Heart right ventricle (tissue), 16 donors: ENCODE data around the gene CNTNAP1. TPM values are rescaled to one million over a fixed set of nuclear protein-coding genes. Genes with fewer than 3 reads are reported as not detected.

ENCODE experiments used
- ATAC-seq, 8 donors: fragments of 200-7000 bp; cut with Tn5 transposase; one replicate each; pipeline ENCODE4 v1.9.1; 2020; ENCODE audit warnings: mild to moderate bottlenecking in 8 of 8, moderate library complexity in 8 of 8, moderate number of reproducible peaks in 1 of 8
- DNase-seq, 2 donors: peaks; one replicate each; pipeline ENCODE4 v3.0.0-alpha.2; 2020
- H3K27ac ChIP-seq, 10 donors: fragments of 200-600 bp; sonication (generic) in 2 of 10; one replicate each; pipeline versions ENCODE4 v1.5.0 to v1.8.0; 2020 to 2022; ENCODE audit warnings: mild to moderate bottlenecking in 3 of 10
- H3K27me3 ChIP-seq, 7 donors: fragments of 200-600 bp; one replicate each; pipeline ENCODE4 v1.8.0; 2021 to 2022; ENCODE audit warnings: mild to moderate bottlenecking in 2 of 7
- H3K36me3 ChIP-seq, 9 donors: fragments of 200-600 bp; sonication (generic) in 1 of 9; one replicate each; pipeline versions ENCODE4 v1.5.0 to v1.8.0; 2020 to 2022; ENCODE audit warnings: mild to moderate bottlenecking in 2 of 9
- H3K4me1 ChIP-seq, 9 donors: fragments of 200-600 bp; sonication (generic) in 1 of 9; one replicate each; pipeline versions ENCODE4 v1.5.0 to v1.8.0; 2020 to 2022; ENCODE audit warnings: mild to moderate bottlenecking in 4 of 9
- H3K4me3 ChIP-seq, 10 donors: fragments of 200-600 bp; sonication (generic) in 2 of 10; one replicate each; pipeline versions ENCODE4 v1.5.0 to v1.8.0; 2020 to 2022; ENCODE audit warnings: mild to moderate bottlenecking in 7 of 10, moderate library complexity in 2 of 10
- H3K9me3 ChIP-seq, 11 donors: fragments of 200-600 bp in 10 of 11; sonication (generic) in 2 of 11; one replicate each; pipeline versions ENCODE4 v1.5.0 to v1.8.0; 2013 to 2022; ENCODE audit warnings: mild to moderate bottlenecking in 2 of 11, control low read depth in 1 of 11, moderate library complexity in 1 of 11
- CTCF ChIP-seq, 9 donors: fragments of 200-600 bp; sonication (generic) in 2 of 9; IDR thresholded peaks; one replicate each; pipeline versions ENCODE4 v1.5.0 to v1.8.0; 2021 to 2022; ENCODE audit warnings: antibody characterized with exemption in 9 of 9, mild to moderate bottlenecking in 5 of 9, moderate library complexity in 1 of 9
- WGBS, 2 donors: extraction: QIAGEN DNeasy Blood & Tissue Kit; methylation state at CpG; one replicate each; pipeline ENCODE4 v1.1.7; 2013; ENCODE audit warnings: inconsistent platforms in 1 of 2; 5-methylcytosine and 5-hydroxymethylcytosine counted together
- intact Hi-C, 10 donors: fragments of 100-400 bp; cut with DNase I; formaldehyde crosslinking; loops; one replicate each; pipeline versions ENCODE4 v1.11.1 to v1.14.2; 2022
- polyA plus RNA-seq, 2 donors: library from polyadenylated mRNA; stranded (reverse); fragments of 200-250 nt; gene quantifications; one replicate each; pipeline ENCODE4 v1.2.3, GENCODE V29; 2013
- total RNA-seq, 10 donors: library from RNA; stranded (reverse); fragmentation: NEBNext Ultra II Directional in 3 of 10; extraction: Animal tissue kit (Norgen Biotek cat#: 25700) in 3 of 10; gene quantifications; one replicate each; pipeline versions ENCODE4 v1.2.1 to v1.2.4, GENCODE V29; 2021 to 2023
- donor health status: Arrhythmogenic right ventricular cardiomyopathy.
- donor health status: ischemic (EF 13 %, LVEDD 7.1; RV severe dilation, severe dysfunction).
- donor health status: healthy with polysubstance abuse.
- donor health status: DM: no; HTN: yes; CAD: no.
- donor health status: DM: no; HTN: no; CAD: no.
- donor health status: ischemic (EF 25% LVEDD 6.9; RV normal size, moderate dysfunction).
- donor health status: ischemic (EF 25% LVEDD 5.7; RV mildly dilated, moderate dysfunction).
- donor health status: healthy.
- donor health status: DM: yes; HTN: yes; CAD: no.
- donor health status: Ischemic cardiomyopathy.
- donor health status: ischemic (EF 35%, LVEDD 5.7; RV mildly dilated, moderate dysfunction).
- donor health status: nonischemic (EF 11% LVEDD 7.7; RV severe dilation, severe dysfunction).
- donor health status: DM: yes; HTN: yes; CAD: no.
- donor health status: PGD.
- donor health status: ischemic (EF 29% LVEDD 5.4; RV normal size, mild dysfunction).
- donor health status: nonischemic (EF 23%, LVEDD 6.1; RV moderate dilation, normal function).

CNTNAP1 gene
- total and polyA plus RNA-seq, 12 donors: 2.2 to 28.3 (median 3.5) TPM

- peak; percentile 100 for DNase-seq
- H3K4me1 ChIP-seq: peaks cover 34 to 84% (median 73%) of the 10 kb centered on the region in 9 donors
- H3K9me3 ChIP-seq: no peaks in the 10 kb centered on the region
- intact Hi-C loops: loop anchor here in 6 of 10 donors (5.0 kb wide), 4 partner anchors 60 to 255 kb away; partner anchors contain the start of genes PSMC3IP (in 3 of the 6), RETREG3 (in 3 of the 6), TUBG1 (in 3 of the 6) and CAVIN1 (in 1 of the 6)
- WGBS, 2 donors: 1 to 3% methylated on average over 32 to 33 of the region's 33 CpGs
- ATAC-seq: peak; percentile 72 to 89 (median 74)
- peaks cover 0 to 56% (median 0%) of the 10 kb centered on the region in 7 donors for H3K27me3 ChIP-seq
- peak in 1 of 9 donors; percentile 1 for TF ChIP-seq CTCF (IDR thresholded peaks at IDR 0.05)
- H3K4me3 ChIP-seq: peak overlapping the region; percentile 72 to 99 (median 94)
- peak overlapping the region; percentile 70 to 98 (median 96) for H3K27ac ChIP-seq
- H3K36me3 ChIP-seq: peaks cover 0 to 18% (median 13%) of the 10 kb centered on the region in 9 donors
Observed at GRCh38 chr17:42677012-42677857, 5.1 kb upstream of the CNTNAP1 start.

- DNase-seq (peak; percentile 90 to 92), ATAC-seq (peak; percentile 28 to 64 (median 43))
- TF ChIP-seq CTCF (IDR thresholded peaks at IDR 0.05): peak in 1 of 9 donors; percentile 18
- peaks cover 40 to 92% (median 82%) of the 10 kb centered on the region in 9 donors for H3K4me1 ChIP-seq
- intact Hi-C loops: loop anchor here in 8 of 10 donors (2.0 to 5.0 kb wide), 6 partner anchors 61 to 256 kb away; partner anchors contain the start of genes RETREG3 (in 5 of the 8), TUBG1 (in 5 of the 8), PSMC3IP (in 3 of the 8) and CAVIN1 (in 1 of the 8)
- peaks cover 0 to 9% (median 6%) of the 10 kb centered on the region in 9 donors for H3K36me3 ChIP-seq
- 0 to 1% methylated on average over 52 to 53 of the region's 53 CpGs for WGBS, 2 donors
- H3K4me3 ChIP-seq: peak overlapping the region; percentile 27 to 99 (median 68)
- H3K27me3 ChIP-seq: peaks cover 0 to 56% (median 0%) of the 10 kb centered on the region in 7 donors
- H3K27ac ChIP-seq: peak overlapping the region; percentile 70 to 98 (median 96)
- no peaks in the 10 kb centered on the region for H3K9me3 ChIP-seq
Observed at GRCh38 chr17:42677921-42678781, 4.2 kb upstream of the CNTNAP1 start.

GRCh38 chr17:42678951-42679491 is 3.3 kb upstream of the CNTNAP1 start:
- H3K27me3 ChIP-seq: peaks cover 0 to 56% (median 0%) of the 10 kb centered on the region in 7 donors
- peaks cover 38 to 92% (median 82%) of the 10 kb centered on the region in 9 donors for H3K4me1 ChIP-seq
- H3K36me3 ChIP-seq: peaks cover 0 to under 1% (median 0%) of the 10 kb centered on the region in 9 donors
- peak in 2 of 9 donors; percentile 10 to 26 for TF ChIP-seq CTCF (IDR thresholded peaks at IDR 0.05)
- no peaks in the 10 kb centered on the region for H3K9me3 ChIP-seq
- peak overlapping the region in 9 of 10 donors; percentile 40 to 99 (median 72) for H3K4me3 ChIP-seq
- 3 to 4% methylated on average over 18 of the region's 18 CpGs for WGBS, 2 donors
- DNase-seq (peak in 1 of 2 donors; percentile 54), ATAC-seq (no peak)
- intact Hi-C loops: loop anchor here in 8 of 10 donors (1.0 to 5.0 kb wide), 8 partner anchors 62 to 257 kb away; partner anchors contain the start of genes RETREG3 (in 5 of the 8), TUBG1 (in 5 of the 8), PSMC3IP (in 3 of the 8) and CAVIN1 (in 1 of the 8)
- peak overlapping the region; percentile 70 to 98 (median 96) for H3K27ac ChIP-seq
